ENCODE data around the gene TTC17.

The TTC17 gene

GRCh38 chr11:43503417-43503816, 144.7 kb downstream of the TTC17 start:
- no peak overlapping the region for H3K4me3 ChIP-seq (ENCODE audit: extremely low read depth, insufficient read depth, low read length, poor library complexity, severe bottlenecking)
- WGBS, 2 experiments (ENCODE audit: insufficient coverage in 2 of 2): 86 to 94% methylated on average over 3 of the region's 4 CpGs
- H3K36me3 ChIP-seq (ENCODE audit: control insufficient read depth, insufficient read depth, low read length): no peaks in the 10 kb centered on the region

GRCh38 chr11:43504316-43504950, 145.7 kb downstream of the TTC17 start:
- no peaks in the 10 kb centered on the region for H3K9me3 ChIP-seq (ENCODE audit: control insufficient read depth, low read length)
- WGBS, 2 experiments (ENCODE audit: insufficient coverage in 2 of 2): 48 to 73% methylated on average over 4 to 6 of the region's 7 CpGs
- H3K4me3 ChIP-seq (ENCODE audit: extremely low read depth, insufficient read depth, low read length, poor library complexity, severe bottlenecking): no peak overlapping the region
- no peaks in the 10 kb centered on the region for H3K36me3 ChIP-seq (ENCODE audit: control insufficient read depth, insufficient read depth, low read length)
- H3K4me1 ChIP-seq (ENCODE audit: control insufficient read depth, insufficient read depth, low read length, poor library complexity, severe bottlenecking): no peaks in the 10 kb centered on the region
- H3K27ac ChIP-seq (ENCODE audit: low read depth, low read length, severe bottlenecking): no peak overlapping the region

More at GRCh38 chr11:43503417-43503816, 144.7 kb downstream of the TTC17 start:
- Histone ChIP-seq H3K4me1 (ENCODE audit: control insufficient read depth, insufficient read depth, low read length, poor library complexity, severe bottlenecking) (no peaks in the 10 kb centered on the region), H3K9me3 (ENCODE audit: control insufficient read depth, low read length) (no peaks in the 10 kb centered on the region), H3K27ac (ENCODE audit: low read depth, low read length, severe bottlenecking) (no peak overlapping the region)

GRCh38 chr11:43505171-43505570, 146.5 kb downstream of the TTC17 start:
- no peak overlapping the region for H3K4me3 ChIP-seq (ENCODE audit: extremely low read depth, insufficient read depth, low read length, poor library complexity, severe bottlenecking)
- H3K4me1 ChIP-seq (ENCODE audit: control insufficient read depth, insufficient read depth, low read length, poor library complexity, severe bottlenecking): no peaks in the 10 kb centered on the region
- no peaks in the 10 kb centered on the region for H3K9me3 ChIP-seq (ENCODE audit: control insufficient read depth, low read length)
- H3K36me3 ChIP-seq (ENCODE audit: control insufficient read depth, insufficient read depth, low read length): no peaks in the 10 kb centered on the region
- WGBS, 2 experiments (ENCODE audit: insufficient coverage in 2 of 2): 67 to 81% methylated on average over 1 to 2 of the region's 4 CpGs
- H3K27ac ChIP-seq (ENCODE audit: low read depth, low read length, severe bottlenecking): no peak overlapping the region

- no peaks in the 10 kb centered on the region for H3K4me1 ChIP-seq (ENCODE audit: control insufficient read depth, insufficient read depth, low read length, poor library complexity, severe bottlenecking)
- no peak overlapping the region for H3K4me3 ChIP-seq (ENCODE audit: extremely low read depth, insufficient read depth, low read length, poor library complexity, severe bottlenecking)
- WGBS, 2 experiments (ENCODE audit: insufficient coverage in 2 of 2): 82 to 93% methylated on average over 4 to 5 of the region's 5 CpGs
- H3K27ac ChIP-seq (ENCODE audit: low read depth, low read length, severe bottlenecking): no peak overlapping the region
- no peaks in the 10 kb centered on the region for H3K36me3 ChIP-seq (ENCODE audit: control insufficient read depth, insufficient read depth, low read length)
- H3K9me3 ChIP-seq (ENCODE audit: control insufficient read depth, low read length): no peaks in the 10 kb centered on the region
Observed at GRCh38 chr11:43507171-43507570, 148.5 kb downstream of the TTC17 start.

GRCh38 chr11:43508511-43508918, 149.8 kb downstream of the TTC17 start:
- no peak overlapping the region for H3K27ac ChIP-seq (ENCODE audit: low read depth, low read length, severe bottlenecking)
- no CpG with 5 or more reads among the region's 3 CpGs for WGBS, 2 experiments (ENCODE audit: insufficient coverage in 2 of 2)

GRCh38 chr11:43511959-43512358, 153.2 kb downstream of the TTC17 start:
- H3K27ac ChIP-seq (ENCODE audit: low read depth, low read length, severe bottlenecking): no peak overlapping the region
- peaks cover 5% of the 10 kb centered on the region for H3K9me3 ChIP-seq (ENCODE audit: control insufficient read depth, low read length)
- no peaks in the 10 kb centered on the region for H3K4me1 ChIP-seq (ENCODE audit: control insufficient read depth, insufficient read depth, low read length, poor library complexity, severe bottlenecking)
- 88 to 92% methylated on average over 2 to 3 of the region's 6 CpGs for WGBS, 2 experiments (ENCODE audit: insufficient coverage in 2 of 2)
- H3K36me3 ChIP-seq (ENCODE audit: control insufficient read depth, insufficient read depth, low read length): no peaks in the 10 kb centered on the region
- no peak overlapping the region for H3K4me3 ChIP-seq (ENCODE audit: extremely low read depth, insufficient read depth, low read length, poor library complexity, severe bottlenecking)

More at GRCh38 chr11:43508511-43508918, 149.8 kb downstream of the TTC17 start:
- H3K9me3 ChIP-seq (ENCODE audit: control insufficient read depth, low read length): peaks cover 5% of the 10 kb centered on the region
- no peaks in the 10 kb centered on the region for H3K36me3 ChIP-seq (ENCODE audit: control insufficient read depth, insufficient read depth, low read length)
- H3K4me1 ChIP-seq (ENCODE audit: control insufficient read depth, insufficient read depth, low read length, poor library complexity, severe bottlenecking): no peaks in the 10 kb centered on the region
- H3K4me3 ChIP-seq (ENCODE audit: extremely low read depth, insufficient read depth, low read length, poor library complexity, severe bottlenecking): no peak overlapping the region

- no peak overlapping the region for H3K4me3 ChIP-seq (ENCODE audit: extremely low read depth, insufficient read depth, low read length, poor library complexity, severe bottlenecking)
- peaks cover 5% of the 10 kb centered on the region for H3K9me3 ChIP-seq (ENCODE audit: control insufficient read depth, low read length)
- no peak overlapping the region for H3K27ac ChIP-seq (ENCODE audit: low read depth, low read length, severe bottlenecking)
- no peaks in the 10 kb centered on the region for H3K4me1 ChIP-seq (ENCODE audit: control insufficient read depth, insufficient read depth, low read length, poor library complexity, severe bottlenecking)
- WGBS, 2 experiments (ENCODE audit: insufficient coverage in 2 of 2): 67 to 69% methylated on average over 4 to 5 of the region's 6 CpGs
- H3K36me3 ChIP-seq (ENCODE audit: control insufficient read depth, insufficient read depth, low read length): no peaks in the 10 kb centered on the region
Observed at GRCh38 chr11:43515090-43515489, 156.4 kb downstream of the TTC17 start.

GRCh38 chr11:43516316-43516850, 157.7 kb downstream of the TTC17 start:
- 49 to 64% methylated on average over 6 to 7 of the region's 8 CpGs for WGBS, 2 experiments (ENCODE audit: insufficient coverage in 2 of 2)
- no peak overlapping the region for H3K27ac ChIP-seq (ENCODE audit: low read depth, low read length, severe bottlenecking)
- no peaks in the 10 kb centered on the region for H3K4me1 ChIP-seq (ENCODE audit: control insufficient read depth, insufficient read depth, low read length, poor library complexity, severe bottlenecking)
- H3K36me3 ChIP-seq (ENCODE audit: control insufficient read depth, insufficient read depth, low read length): no peaks in the 10 kb centered on the region
- H3K9me3 ChIP-seq (ENCODE audit: control insufficient read depth, low read length): peaks cover 11% of the 10 kb centered on the region
- H3K4me3 ChIP-seq (ENCODE audit: extremely low read depth, insufficient read depth, low read length, poor library complexity, severe bottlenecking): no peak overlapping the region

- peaks cover 8% of the 10 kb centered on the region for H3K9me3 ChIP-seq (ENCODE audit: control insufficient read depth, low read length)
- H3K36me3 ChIP-seq (ENCODE audit: control insufficient read depth, insufficient read depth, low read length): no peaks in the 10 kb centered on the region
- WGBS, 2 experiments (ENCODE audit: insufficient coverage in 2 of 2): no CpG with 5 or more reads among the region's 2 CpGs
- no peak overlapping the region for H3K4me3 ChIP-seq (ENCODE audit: extremely low read depth, insufficient read depth, low read length, poor library complexity, severe bottlenecking)
- no peaks in the 10 kb centered on the region for H3K4me1 ChIP-seq (ENCODE audit: control insufficient read depth, insufficient read depth, low read length, poor library complexity, severe bottlenecking)
- H3K27ac ChIP-seq (ENCODE audit: low read depth, low read length, severe bottlenecking): no peak overlapping the region
Observed at GRCh38 chr11:43517518-43517917, 158.8 kb downstream of the TTC17 start.

- H3K9me3 ChIP-seq (ENCODE audit: control insufficient read depth, low read length): peaks cover 6% of the 10 kb centered on the region
- WGBS, 2 experiments (ENCODE audit: insufficient coverage in 2 of 2): 75 to 81% methylated on average over 3 to 7 of the region's 9 CpGs
- H3K27ac ChIP-seq (ENCODE audit: low read depth, low read length, severe bottlenecking): no peak overlapping the region
- H3K4me1 ChIP-seq (ENCODE audit: control insufficient read depth, insufficient read depth, low read length, poor library complexity, severe bottlenecking): no peaks in the 10 kb centered on the region
- H3K36me3 ChIP-seq (ENCODE audit: control insufficient read depth, insufficient read depth, low read length): no peaks in the 10 kb centered on the region
- H3K4me3 ChIP-seq (ENCODE audit: extremely low read depth, insufficient read depth, low read length, poor library complexity, severe bottlenecking): no peak overlapping the region
Observed at GRCh38 chr11:43518408-43519160, 159.9 kb downstream of the TTC17 start.

GRCh38 chr11:43521471-43521870, 162.8 kb downstream of the TTC17 start:
- 91 to 93% methylated on average over 3 to 13 of the region's 15 CpGs for WGBS, 2 experiments (ENCODE audit: insufficient coverage in 2 of 2)
- Histone ChIP-seq H3K4me1 (ENCODE audit: control insufficient read depth, insufficient read depth, low read length, poor library complexity, severe bottlenecking) (no peaks in the 10 kb centered on the region), H3K4me3 (ENCODE audit: extremely low read depth, insufficient read depth, low read length, poor library complexity, severe bottlenecking) (no peak overlapping the region), H3K27ac (ENCODE audit: low read depth, low read length, severe bottlenecking) (no peak overlapping the region), H3K9me3 (ENCODE audit: control insufficient read depth, low read length) (peaks cover 6% of the 10 kb centered on the region), H3K36me3 (ENCODE audit: control insufficient read depth, insufficient read depth, low read length) (no peaks in the 10 kb centered on the region)
